Spleen (tissue), 11 donors: ENCODE results near the gene DNAH17. TPM values are rescaled to one million over a fixed set of nuclear protein-coding genes. Genes with fewer than 3 reads are reported as not detected.
A peak's percentile ranks its signal among the peaks of the same experiment; 100 is the strongest.

Experiments used
- DNase-seq: peaks from one replicate; pipeline ENCODE4 v3.0.0-alpha.2; 2020
- H3K27ac ChIP-seq, 8 donors: fragments of 200-600 bp; sonication (generic) in 7 of 8; 1 replicate in 4 of 8; 2 replicates in 4 of 8; pipeline versions ENCODE4 v1.5.0 to v1.8.0; 2016 to 2021; ENCODE audit warnings: inconsistent platforms in 4 of 8, mild to moderate bottlenecking in 4 of 8, moderate library complexity in 1 of 8
- H3K27me3 ChIP-seq, 7 donors: fragments of 200-600 bp; sonication (generic) in 6 of 7; replicated peaks in 1 of 7; 1 replicate in 4 of 7; 2 replicates in 3 of 7; pipeline versions ENCODE4 v1.5.0 to v1.8.0; 2016 to 2021; ENCODE audit warnings: inconsistent platforms in 3 of 7, mild to moderate bottlenecking in 1 of 7
- H3K36me3 ChIP-seq, 6 donors: fragments of 200-600 bp; sonication (generic) in 5 of 6; 1 replicate in 4 of 6; 2 replicates in 2 of 6; pipeline versions ENCODE4 v1.5.0 to v1.8.0; 2016 to 2021; ENCODE audit warnings: inconsistent platforms in 2 of 6
- H3K4me1 ChIP-seq, 6 donors: fragments of 200-600 bp; sonication (generic) in 5 of 6; 1 replicate in 3 of 6; 2 replicates in 3 of 6; pipeline versions ENCODE4 v1.5.0 to v1.8.0; 2016 to 2021; ENCODE audit warnings: inconsistent platforms in 3 of 6
- H3K4me3 ChIP-seq, 8 donors: fragments of 200-600 bp; sonication (generic) in 7 of 8; 1 replicate in 4 of 8; 2 replicates in 4 of 8; pipeline versions ENCODE4 v1.5.0 to v1.8.0; 2016 to 2021; ENCODE audit warnings: inconsistent platforms in 4 of 8, mild to moderate bottlenecking in 4 of 8, moderate library complexity in 2 of 8
- H3K9me3 ChIP-seq, 8 donors: fragments of 200-600 bp; sonication (generic) in 7 of 8; 1 replicate in 4 of 8; 2 replicates in 4 of 8; pipeline versions ENCODE4 v1.5.0 to v1.8.0; 2016 to 2021; ENCODE audit warnings: inconsistent platforms in 4 of 8
- CTCF ChIP-seq, 11 experiments: fragments of 200-600 bp in 7 of 11; fragments of 450-650 bp in 4 of 11; sonication (generic) in 4 of 11; IDR thresholded peaks in 8 of 11; conservative IDR thresholded peaks in 3 of 11; 1 replicate in 7 of 11; 2 replicates in 4 of 11; pipeline versions ENCODE4 v1.4.0 to v1.8.0; 2016 to 2021; ENCODE audit warnings: antibody characterized with exemption in 11 of 11, inconsistent platforms in 4 of 11, mild to moderate bottlenecking in 1 of 11
- POLR2A ChIP-seq, 3 donors: fragments of 450-650 bp; IDR thresholded peaks; one replicate each; pipeline ENCODE4 v1.5.1; 2017; ENCODE audit warnings: antibody characterized with exemption in 3 of 3, mild to moderate bottlenecking in 1 of 3
- POLR2AphosphoS5 ChIP-seq, 3 donors: sonication (generic); formaldehyde crosslinking; IDR thresholded peaks; one replicate each; pipeline ENCODE4 v1.5.1; 2017; ENCODE audit warnings: antibody characterized with exemption in 3 of 3
- WGBS, 5 donors: extraction: QIAGEN DNeasy Blood & Tissue Kit in 3 of 5; methylation state at CpG; one replicate each; pipeline versions ENCODE4 v1.1.5 to v1.1.7; 2013 to 2018; 5-methylcytosine and 5-hydroxymethylcytosine counted together
- intact Hi-C: fragments of 100-400 bp; cut with DNase I; formaldehyde crosslinking; loops from one replicate; pipeline ENCODE4 v1.15.0; 2023; ENCODE audit warnings: low total_unique reads
- polyA plus RNA-seq, 3 donors: library from polyadenylated mRNA; stranded (reverse); fragments of 200-250 nt; gene quantifications; one replicate each; pipeline ENCODE4 v1.2.1, GENCODE V29; 2013
- total RNA-seq, 7 donors: library from RNA; depleted of rRNA in 3 of 7; stranded (reverse); fragments of >200 nt in 3 of 7; fragmentation: NEBNext Ultra II Directional in 4 of 7; extraction: Animal tissue kit (Norgen Biotek cat#: 25700) in 4 of 7; gene quantifications; one replicate each; pipeline versions ENCODE4 v1.1.0 to v1.2.1, GENCODE V29; 2016 to 2021
- donor health status: healthy with polysubstance abuse.
- donor health status: DM: no; HTN: no; CAD: no; lungs with moderate emphysema.
- donor health status: DM: no; HTN: no; CAD: no.
- donor health status: Bipolar disorder and iron deficiency.
- donor health status: healthy.
- donor health status: DM: no; HTN: no; CAD: no.
- donor health status: DM: yes; HTN: yes; CAD: no.

DNAH17 gene
- total and polyA plus RNA-seq, 10 donors = 0.06 to 1.0 (median 0.72) TPM; not detected in 1

GRCh38 chr17:78535273-78536197 is 41.7 kb downstream of the DNAH17 start:
- WGBS, 5 donors = 53 to 61% (median 56%) methylated on average over 19 of the region's 19 CpGs
- no peak for TF ChIP-seq POLR2A (IDR thresholded peaks at IDR 0.05)
- no peak for TF ChIP-seq POLR2AphosphoS5 (IDR thresholded peaks at IDR 0.05)
- TF ChIP-seq CTCF (IDR thresholded peaks at IDR 0.05 in 8 of 11, conservative IDR thresholded peaks at IDR 0.05 in 3 of 11) = no peak
- H3K9me3 ChIP-seq = no peaks in the 10 kb centered on the region
- DNase-seq = peak; percentile 25
- no peaks in the 10 kb centered on the region for H3K36me3 ChIP-seq
- peaks cover 0 to 10% (median 0%) of the 10 kb centered on the region in 7 donors for H3K27me3 ChIP-seq
- H3K4me3 ChIP-seq = no peak overlapping the region
- intact Hi-C loops = no loop called here
- peak overlapping the region in 1 of 8 donors; percentile 10 for H3K27ac ChIP-seq
- H3K4me1 ChIP-seq = peaks cover 0 to 16% (median 6%) of the 10 kb centered on the region in 6 donors

- no peaks in the 10 kb centered on the region for H3K9me3 ChIP-seq
- TF ChIP-seq POLR2A (IDR thresholded peaks at IDR 0.05) = no peak
- no peak for TF ChIP-seq POLR2AphosphoS5 (IDR thresholded peaks at IDR 0.05)
- no peak for TF ChIP-seq CTCF (IDR thresholded peaks at IDR 0.05 in 8 of 11, conservative IDR thresholded peaks at IDR 0.05 in 3 of 11)
- H3K4me3 ChIP-seq = no peak overlapping the region
- no peak overlapping the region for H3K27ac ChIP-seq
- H3K27me3 ChIP-seq = peaks cover 0 to 10% (median 0%) of the 10 kb centered on the region in 7 donors
- WGBS, 5 donors = 68 to 85% (median 73%) methylated on average over 4 to 6 of the region's 6 CpGs
- intact Hi-C loops = no loop called here
- DNase-seq = peak; percentile 50
- no peaks in the 10 kb centered on the region for H3K36me3 ChIP-seq
- peaks cover 0 to 16% (median 6%) of the 10 kb centered on the region in 6 donors for H3K4me1 ChIP-seq
These were observed 42.5 kb downstream of the DNAH17 start for GRCh38 chr17:78534492-78535272.

- WGBS, 5 donors = 76 to 94% (median 85%) methylated on average over 19 of the region's 19 CpGs
- Histone ChIP-seq H3K27ac (no peak overlapping the region), H3K9me3 (no peaks in the 10 kb centered on the region), H3K4me3 (no peak overlapping the region), H3K4me1 (peaks cover 0 to 16% (median 6%) of the 10 kb centered on the region in 6 donors), H3K27me3 (peaks cover 0 to 10% (median 0%) of the 10 kb centered on the region in 7 donors), H3K36me3 (no peaks in the 10 kb centered on the region)
- no peak for TF ChIP-seq CTCF (IDR thresholded peaks at IDR 0.05 in 8 of 11, conservative IDR thresholded peaks at IDR 0.05 in 3 of 11)
- peak; percentile 22 for DNase-seq
- intact Hi-C loops = no loop called here
These were observed 44.1 kb downstream of the DNAH17 start for GRCh38 chr17:78532922-78533640.
